Progenitor cell of endocrine pancreas (in vitro differentiated cells): ENCODE results near the gene PARP2. TPM values are rescaled to one million over a fixed set of nuclear protein-coding genes. Genes with fewer than 3 reads are reported as not detected.

Experiments
- DNase-seq: peaks from one replicate; pipeline ENCODE4 v3.0.0; 2021; ENCODE audit warnings: low spot score; ENCODE audit not compliant: unreplicated experiment
- H3K27ac Mint-ChIP-seq: 2 replicates; pipeline ENCODE4 v1.8.0; 2021; ENCODE audit warnings: mild to moderate bottlenecking, moderate library complexity, mixed read lengths
- H3K27me3 Mint-ChIP-seq: 2 replicates; pipeline ENCODE4 v1.8.0; 2021; ENCODE audit warnings: mixed read lengths
- H3K36me3 Mint-ChIP-seq: 2 replicates; pipeline ENCODE4 v1.8.0; 2022; ENCODE audit warnings: mixed read lengths; ENCODE audit not compliant: insufficient read depth
- H3K4me1 Mint-ChIP-seq: 2 replicates; pipeline ENCODE4 v1.8.0; 2021; ENCODE audit warnings: low read depth, mixed read lengths
- H3K4me3 Mint-ChIP-seq: 2 replicates; pipeline ENCODE4 v1.8.0; 2021; ENCODE audit warnings: low read depth, mild to moderate bottlenecking, moderate library complexity, mixed read lengths
- H3K9me3 Mint-ChIP-seq: 2 replicates; pipeline ENCODE4 v1.8.0; 2021; ENCODE audit warnings: low read depth, mixed read lengths
- CTCF ChIP-seq: fragments of 200-600 bp; sonication (generic); IDR thresholded peaks from one replicate; pipeline ENCODE4 v1.5.0; 2021; ENCODE audit warnings: antibody characterized with exemption, mild to moderate bottlenecking; ENCODE audit not compliant: unreplicated experiment
- total RNA-seq: library from RNA; stranded (reverse); gene quantifications from 2 replicates; pipeline ENCODE4 v1.2.1, GENCODE V29; 2021

PARP2 gene
- total RNA-seq, 1 donor from 2014 or later, result 35.6 TPM

DNA sequence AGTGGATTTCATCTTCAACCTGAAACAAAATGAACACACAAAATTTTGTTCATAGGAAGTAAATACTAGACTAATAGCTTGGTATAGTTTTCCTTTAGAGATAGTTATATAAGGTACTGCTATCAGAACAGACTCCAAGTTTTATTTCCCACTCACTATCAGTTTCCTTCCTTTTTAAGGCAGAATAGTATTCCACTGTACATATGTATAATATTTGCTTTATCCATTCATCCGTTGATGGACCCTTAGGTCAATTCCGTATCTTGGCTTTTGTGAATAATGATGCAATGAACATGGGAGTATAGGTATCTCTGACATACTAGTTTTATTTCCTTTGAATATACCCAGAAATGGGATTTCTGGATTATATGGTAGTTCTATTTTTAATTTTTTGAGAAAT lies 14.1 kb upstream of the PARP2 start:
- Mint-ChIP-seq H3K9me3 (no peaks in the 10 kb centered on the region), H3K4me1 (peaks cover 25% of the 10 kb centered on the region), H3K27me3 (no peaks in the 10 kb centered on the region), H3K4me3 (no peak overlapping the region), H3K27ac (no peak overlapping the region), H3K36me3 (peaks cover 8% of the 10 kb centered on the region)
- TF ChIP-seq CTCF, result no peak
- no peak for DNase-seq

- Mint-ChIP-seq H3K27me3 (no peaks in the 10 kb centered on the region), H3K36me3 (peaks cover 3% of the 10 kb centered on the region), H3K27ac (peak overlapping the region; percentile 71), H3K4me1 (peaks cover 25% of the 10 kb centered on the region), H3K4me3 (peak overlapping the region; percentile 68), H3K9me3 (no peaks in the 10 kb centered on the region)
- no peak for DNase-seq
- no peak for TF ChIP-seq CTCF
Observed at GRCh38 chr14:20331053-20331613, 12.3 kb upstream of the PARP2 start.

DNA sequence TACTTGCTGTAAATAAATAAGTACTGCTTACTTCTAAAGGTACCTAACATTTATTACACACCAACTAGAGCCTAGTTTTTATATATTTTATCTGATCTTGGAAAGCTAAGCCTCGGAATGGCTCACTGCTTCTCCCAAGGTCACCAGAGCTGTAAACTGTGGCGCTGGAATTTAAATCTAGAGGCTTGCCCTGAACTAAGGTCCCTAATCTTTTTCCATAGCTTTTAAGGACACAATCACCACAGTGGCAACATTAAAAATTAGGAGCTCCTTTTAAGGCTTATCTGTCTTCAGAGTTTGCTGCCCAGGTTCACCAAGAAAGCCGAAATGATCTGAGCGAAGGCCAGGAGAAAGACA lies 11.0 kb upstream of the PARP2 start:
- Mint-ChIP-seq H3K27me3 (no peaks in the 10 kb centered on the region), H3K4me3 (peak overlapping the region; percentile 100), H3K4me1 (peaks cover 24% of the 10 kb centered on the region), H3K36me3 (peaks cover 3% of the 10 kb centered on the region), H3K27ac (peak overlapping the region; percentile 100), H3K9me3 (no peaks in the 10 kb centered on the region)
- no peak for DNase-seq
- TF ChIP-seq CTCF, result peak; percentile 4

GRCh38 chr14:20332788-20333493 lies 10.5 kb upstream of the PARP2 start, which contains the start of gene CCNB1IP1:
CCNB1IP1 (minus strand) TSS chr14:20333279; CDS start chr14:20316523, 16,756 bp downstream.
- Mint-ChIP-seq H3K27ac (peak within 1 kb of the TSS; percentile 100), H3K36me3 (peaks cover 3% of the 10 kb centered on the region), H3K27me3 (no peaks in the 10 kb centered on the region), H3K9me3 (no peaks in the 10 kb centered on the region), H3K4me3 (peak within 1 kb of the TSS; percentile 100), H3K4me1 (peaks cover 20% of the 10 kb centered on the region)
- peak; percentile 14 for DNase-seq
- no peak for TF ChIP-seq CTCF

DNA sequence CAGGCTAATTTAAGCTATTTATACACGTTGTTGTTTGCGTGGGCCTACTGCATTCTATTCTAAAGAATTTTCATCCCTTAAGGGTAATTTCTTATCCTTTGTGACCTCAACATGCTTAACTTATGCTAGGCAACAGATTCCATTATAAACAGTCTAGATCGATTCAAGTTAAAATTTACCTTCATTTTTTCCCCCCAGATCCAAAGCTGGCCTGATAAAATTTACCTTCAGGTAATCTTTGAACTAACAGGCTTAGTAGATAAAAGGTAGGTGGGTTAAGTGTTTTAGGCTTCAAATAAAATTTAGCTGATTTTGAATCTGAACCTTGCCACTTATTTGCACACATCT lies 10.0 kb upstream of the PARP2 start:
- H3K4me3 Mint-ChIP-seq, result peak overlapping the region; percentile 100
- H3K4me1 Mint-ChIP-seq, result peaks cover 20% of the 10 kb centered on the region
- peaks cover 3% of the 10 kb centered on the region for H3K36me3 Mint-ChIP-seq
- DNase-seq, result no peak
- H3K27ac Mint-ChIP-seq, result peak overlapping the region; percentile 100
- no peak for TF ChIP-seq CTCF
- H3K27me3 Mint-ChIP-seq, result no peaks in the 10 kb centered on the region
- no peaks in the 10 kb centered on the region for H3K9me3 Mint-ChIP-seq
